SK-N-SH (cell line): ENCODE data around the gene RCSD1.

ENCODE experiments used
- CHD2 ChIP-seq: fragments of 150-350 bp; IDR thresholded peaks from 2 replicates; pipeline ENCODE4 v1.6.1; 2018; ENCODE audit warnings: low read length; ENCODE audit not compliant: partially characterized antibody
- CTCF ChIP-seq: fragments of 200-600 bp; sonication (generic); IDR thresholded peaks from 2 replicates; pipeline ENCODE4 v1.6.1; 2017; ENCODE audit warnings: antibody characterized with exemption, mild to moderate bottlenecking, moderate library complexity
- EZH2phosphoT487 ChIP-seq: fragments of 200-600 bp; sonication (generic); IDR thresholded peaks from 2 replicates; pipeline ENCODE4 v1.6.1; 2017; ENCODE audit warnings: low read depth, mixed run types, mild to moderate bottlenecking, antibody characterized with exemption, moderate library complexity, borderline replicate concordance
- RFX5 ChIP-seq: IDR thresholded peaks from 2 replicates; pipeline ENCODE4 v1.6.1; 2012; ENCODE audit warnings: mild to moderate bottlenecking, improper control_type of control experiment, low read length
- SIN3A ChIP-seq: IDR thresholded peaks from 2 replicates; pipeline ENCODE4 v1.6.1; 2012; ENCODE audit warnings: low read depth, mild to moderate bottlenecking, low read length, moderate library complexity, borderline replicate concordance
- TEAD4 ChIP-seq: IDR thresholded peaks from 2 replicates; pipeline ENCODE4 v1.4.0; 2012; ENCODE audit warnings: mild to moderate bottlenecking, borderline replicate concordance; ENCODE audit not compliant: insufficient read depth
- TF ChIP-seq, protein P1 (sequence below): fragments of 150-350 bp; IDR thresholded peaks from 2 replicates; pipeline ENCODE4 v1.6.1; 2017; ENCODE audit warnings: antibody characterized with exemption, low read length, low read depth, borderline replicate concordance
- TF ChIP-seq, protein P2 (sequence below): IDR thresholded peaks from 2 replicates; pipeline ENCODE4 v1.4.0; 2012; ENCODE audit warnings: low read depth, borderline replicate concordance

DNA sequence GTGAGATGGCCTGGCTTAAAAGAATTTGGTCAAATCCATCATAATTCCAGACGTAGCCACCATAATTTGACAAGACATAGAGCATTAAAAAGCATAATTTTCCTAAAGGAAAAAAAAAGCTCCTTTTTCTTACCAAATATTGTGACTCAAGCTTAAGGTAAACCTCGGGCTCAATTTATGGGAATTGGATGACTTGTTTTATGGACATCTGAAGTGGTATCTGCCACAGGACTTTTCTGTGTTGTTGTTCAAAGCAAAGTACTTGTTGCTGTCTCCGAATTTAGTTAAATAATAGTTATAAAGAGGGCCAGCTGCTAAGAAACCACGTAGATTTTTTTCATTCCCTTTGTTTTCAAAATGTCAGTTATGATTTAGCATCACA lies 92.8 kb downstream of the RCSD1 start:
- TF ChIP-seq SIN3A, result no peak
- TF ChIP-seq CHD2, result no peak
- no peak for TF ChIP-seq CTCF
- no peak for TF ChIP-seq EZH2phosphoT487
- no peak for TF ChIP-seq RFX5
- TF ChIP-seq, protein P1, sequence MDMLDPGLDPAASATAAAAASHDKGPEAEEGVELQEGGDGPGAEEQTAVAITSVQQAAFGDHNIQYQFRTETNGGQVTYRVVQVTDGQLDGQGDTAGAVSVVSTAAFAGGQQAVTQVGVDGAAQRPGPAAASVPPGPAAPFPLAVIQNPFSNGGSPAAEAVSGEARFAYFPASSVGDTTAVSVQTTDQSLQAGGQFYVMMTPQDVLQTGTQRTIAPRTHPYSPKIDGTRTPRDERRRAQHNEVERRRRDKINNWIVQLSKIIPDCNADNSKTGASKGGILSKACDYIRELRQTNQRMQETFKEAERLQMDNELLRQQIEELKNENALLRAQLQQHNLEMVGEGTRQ, result no peak
- TF ChIP-seq, protein P2, sequence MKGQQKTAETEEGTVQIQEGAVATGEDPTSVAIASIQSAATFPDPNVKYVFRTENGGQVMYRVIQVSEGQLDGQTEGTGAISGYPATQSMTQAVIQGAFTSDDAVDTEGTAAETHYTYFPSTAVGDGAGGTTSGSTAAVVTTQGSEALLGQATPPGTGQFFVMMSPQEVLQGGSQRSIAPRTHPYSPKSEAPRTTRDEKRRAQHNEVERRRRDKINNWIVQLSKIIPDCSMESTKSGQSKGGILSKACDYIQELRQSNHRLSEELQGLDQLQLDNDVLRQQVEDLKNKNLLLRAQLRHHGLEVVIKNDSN, result no peak
- no peak for TF ChIP-seq TEAD4
